Amygdala (tissue), 56 donors: ENCODE data around the gene GNAT1.
A peak's percentile ranks its signal among the peaks of the same experiment; 100 is the strongest.

Source experiments
- DNase-seq, 56 donors: peaks; one replicate each; lab custom pipeline; 2025; lab: John Stamatoyannopoulos, UW

Gene GNAT1

GRCh38 chr3:50162034-50162883 lies 29.2 kb upstream of the GNAT1 start:
- no peak for DNase-seq

GRCh38 chr3:50163572-50164455 lies 27.6 kb upstream of the GNAT1 start:
- peak in 36 of 56 donors; percentile 4 to 60 (median 34) for DNase-seq

DNA sequence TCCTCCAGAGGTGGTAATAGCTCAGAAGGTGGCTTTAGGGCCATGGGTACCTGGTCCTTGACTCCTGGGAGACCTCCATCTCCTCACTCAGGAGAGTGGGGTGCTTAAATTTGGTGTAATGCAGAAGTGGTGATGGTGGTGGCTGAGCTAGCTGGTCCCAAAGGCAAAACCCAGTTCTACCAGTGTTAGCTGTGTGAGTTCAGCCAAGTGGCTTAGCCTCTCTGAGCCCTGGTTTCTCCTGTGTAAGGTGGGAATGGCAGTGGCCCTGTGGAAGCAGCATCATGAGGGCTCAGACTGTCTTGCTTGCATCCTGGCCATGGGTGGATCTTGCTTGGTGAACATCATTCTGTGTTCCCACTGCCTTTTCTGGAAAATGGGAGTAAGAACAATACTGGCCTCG lies 26.9 kb upstream of the GNAT1 start:
- no peak for DNase-seq

- peak in 39 of 56 donors; percentile 12 to 73 (median 40) for DNase-seq
Measured at GRCh38 chr3:50164984-50165909, 26.2 kb upstream of the GNAT1 start.

- peak in 13 of 56 donors; percentile 3 to 62 (median 34) for DNase-seq
Measured at GRCh38 chr3:50165910-50166538, 25.4 kb upstream of the GNAT1 start.

- DNase-seq, result no peak
Measured at GRCh38 chr3:50166620-50167019, 24.8 kb upstream of the GNAT1 start.

- no peak for DNase-seq
Measured at GRCh38 chr3:50167069-50167840, 24.2 kb upstream of the GNAT1 start.

DNA sequence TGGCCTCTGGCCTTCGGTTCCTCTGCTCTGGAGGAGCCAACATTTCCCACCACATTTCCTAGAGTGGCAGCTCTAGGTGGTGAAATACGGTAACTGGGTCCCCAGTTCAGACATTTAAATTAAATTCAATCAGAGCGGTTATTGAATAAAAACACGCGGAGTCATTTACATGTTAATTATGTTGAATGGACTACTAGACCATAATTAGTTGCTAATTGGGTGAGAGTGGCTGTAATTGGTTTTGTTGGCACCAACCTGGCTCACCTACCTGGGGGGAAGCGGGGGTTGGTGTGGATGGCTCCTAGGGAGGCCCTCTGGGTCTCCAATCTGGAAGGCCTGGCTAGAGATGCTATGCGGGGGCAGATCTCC lies 23.6 kb upstream of the GNAT1 start:
- DNase-seq, result no peak

DNA sequence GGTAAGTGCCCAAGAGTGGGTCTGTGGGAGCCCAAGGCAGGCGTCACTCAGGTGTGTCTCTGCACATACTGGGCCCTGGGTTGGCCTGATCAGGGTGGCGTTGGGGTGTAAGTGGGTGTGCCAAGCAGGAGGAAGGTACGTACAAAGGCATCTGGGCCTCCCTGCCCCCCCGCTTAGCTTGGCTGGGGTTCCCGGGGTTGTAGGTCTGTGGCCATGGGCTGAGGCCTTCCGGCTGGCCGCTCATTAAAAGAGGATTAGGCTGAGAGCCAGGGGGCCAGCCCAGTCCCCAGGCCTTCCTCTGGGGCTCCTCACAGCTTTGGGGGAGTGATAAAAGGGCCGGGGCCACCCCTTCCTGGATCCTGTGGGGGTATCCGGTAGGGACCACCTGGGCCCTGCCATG lies 23.0 kb upstream of the GNAT1 start:
- no peak for DNase-seq

DNA sequence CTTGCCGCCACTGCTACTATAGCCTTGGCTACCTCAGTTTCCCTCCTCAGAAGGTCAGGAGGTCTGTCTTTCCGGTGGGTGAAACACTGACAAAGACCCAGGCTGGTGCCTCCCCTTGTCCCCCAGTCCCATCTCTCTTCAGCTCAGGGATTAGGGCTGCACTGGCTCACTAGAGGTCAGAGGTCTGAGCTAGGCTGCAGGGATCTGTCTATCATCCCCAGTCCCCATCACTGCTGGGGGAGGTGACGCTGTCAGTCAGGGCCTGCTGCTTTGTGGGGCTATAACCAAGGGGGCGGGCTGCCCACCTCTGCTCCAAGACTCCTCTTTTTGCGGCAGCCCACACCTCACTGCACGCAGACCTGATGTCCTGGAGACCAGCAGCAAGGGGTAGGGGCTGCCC lies 22.6 kb upstream of the GNAT1 start:
- DNase-seq, result no peak

- DNase-seq, result no peak
Measured at GRCh38 chr3:50169232-50169832, 22.1 kb upstream of the GNAT1 start.

- DNase-seq, result no peak
Measured at GRCh38 chr3:50169858-50170257, 21.6 kb upstream of the GNAT1 start.

- no peak for DNase-seq
Measured at GRCh38 chr3:50170689-50171088, 20.7 kb upstream of the GNAT1 start.

DNA sequence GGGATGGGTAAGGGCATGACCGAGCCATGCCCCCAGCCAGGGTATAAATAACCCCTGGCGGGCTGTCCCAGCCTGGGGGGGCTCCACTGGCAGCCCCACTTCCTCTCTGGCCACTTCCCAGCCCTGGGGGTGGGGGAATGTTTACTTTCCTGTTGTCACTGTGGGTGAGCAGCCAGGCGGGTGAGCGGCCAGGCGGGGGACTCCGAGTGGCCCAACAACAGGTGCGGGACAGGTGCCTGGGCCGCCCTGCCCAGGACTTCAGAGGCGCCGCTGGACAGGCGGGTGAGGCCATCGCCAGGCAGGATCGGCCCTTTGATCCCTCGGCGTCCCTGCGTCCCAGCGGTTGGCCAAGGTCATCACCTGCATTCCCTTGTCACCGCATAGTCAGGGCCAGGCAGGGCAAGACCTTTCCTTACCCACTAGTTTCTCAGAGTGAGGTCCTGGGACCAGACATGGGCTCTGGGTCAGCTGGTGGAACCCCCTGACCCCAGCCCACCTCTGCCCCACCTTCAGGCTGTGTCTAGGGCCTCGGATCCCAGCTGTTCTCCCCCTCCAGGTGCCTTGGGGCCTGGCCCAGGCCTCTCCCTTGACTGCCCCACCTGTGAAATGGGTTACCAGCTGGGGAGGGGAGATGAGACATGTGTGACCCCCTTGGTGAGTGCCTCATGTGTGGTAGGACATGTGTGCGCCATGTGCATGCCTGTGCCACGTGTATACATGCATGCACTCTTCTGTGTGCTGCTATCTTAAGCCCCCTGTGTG lies 19.7 kb upstream of the GNAT1 start:
- DNase-seq, result no peak

GRCh38 chr3:50172626-50173220 lies 18.7 kb upstream of the GNAT1 start:
- DNase-seq, result no peak

DNA sequence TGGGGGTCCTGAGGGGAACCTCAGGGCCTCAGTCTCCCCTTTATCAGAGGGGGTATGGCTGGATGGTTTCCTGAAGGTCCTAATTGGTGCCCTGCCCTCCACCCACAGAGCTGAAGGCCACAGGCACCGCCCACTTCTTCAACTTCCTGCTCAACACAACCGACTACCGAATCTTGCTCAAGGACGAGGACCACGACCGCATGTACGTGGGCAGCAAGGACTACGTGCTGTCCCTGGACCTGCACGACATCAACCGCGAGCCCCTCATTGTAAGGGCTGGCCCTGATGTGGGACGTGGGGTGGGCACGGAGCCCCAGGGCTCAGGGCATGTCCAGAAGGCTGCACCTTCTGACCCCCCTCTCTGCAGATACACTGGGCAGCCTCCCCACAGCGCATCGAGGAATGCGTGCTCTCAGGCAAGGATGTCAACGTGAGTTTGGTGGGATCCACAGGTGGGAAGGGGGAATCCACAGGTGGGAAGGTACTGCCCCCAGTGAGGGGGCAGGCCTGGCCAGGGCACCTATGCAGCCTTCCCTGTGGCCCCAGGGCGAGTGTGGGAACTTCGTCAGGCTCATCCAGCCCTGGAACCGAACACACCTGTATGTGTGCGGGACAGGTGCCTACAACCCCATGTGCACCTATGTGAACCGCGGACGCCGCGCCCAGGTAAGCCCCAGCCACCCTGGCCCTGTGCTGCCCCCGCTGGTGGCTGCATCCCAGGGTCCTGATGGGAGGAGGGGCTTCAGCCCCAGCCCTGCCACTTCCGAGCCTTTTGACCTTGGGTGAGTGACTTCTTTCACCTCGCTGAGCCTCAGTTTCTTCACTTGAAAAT lies 17.5 kb upstream of the GNAT1 start:
- no peak for DNase-seq

DNA sequence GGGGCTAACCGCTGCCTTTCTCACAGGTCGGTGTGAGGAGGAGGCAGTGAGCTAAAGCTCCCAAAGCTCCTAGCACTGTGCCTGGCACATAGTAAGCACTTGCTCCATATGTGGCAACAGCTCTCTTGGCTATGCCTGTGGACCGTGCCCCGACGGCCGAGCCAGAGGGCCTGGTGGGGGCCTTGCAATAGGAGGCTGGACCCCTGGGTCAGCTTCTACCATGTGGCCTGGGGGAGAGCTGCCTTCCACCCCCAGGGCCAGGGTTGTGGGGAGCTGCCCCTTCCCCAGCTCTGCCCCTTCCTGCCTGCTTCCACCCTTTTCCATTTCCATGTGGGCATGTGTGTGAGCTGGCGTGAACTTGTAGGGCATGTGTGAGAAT lies 16.9 kb upstream of the GNAT1 start:
- DNase-seq, result no peak
